Dermis lymphatic vessel endothelial cell (primary cell): ENCODE results near the gene ELOVL2. TPM values are rescaled to one million over a fixed set of nuclear protein-coding genes. Genes with fewer than 3 reads are reported as not detected.

Source experiments
- total RNA-seq: library from RNA; depleted of rRNA; stranded (reverse); fragments of >200 nt; gene quantifications from 2 replicates; pipeline ENCODE4 v1.2.1, GENCODE V29; 2014

The ELOVL2 gene
- total RNA-seq = under 0.01 TPM in 1 of 2 replicates, not detected in the other

DNA sequence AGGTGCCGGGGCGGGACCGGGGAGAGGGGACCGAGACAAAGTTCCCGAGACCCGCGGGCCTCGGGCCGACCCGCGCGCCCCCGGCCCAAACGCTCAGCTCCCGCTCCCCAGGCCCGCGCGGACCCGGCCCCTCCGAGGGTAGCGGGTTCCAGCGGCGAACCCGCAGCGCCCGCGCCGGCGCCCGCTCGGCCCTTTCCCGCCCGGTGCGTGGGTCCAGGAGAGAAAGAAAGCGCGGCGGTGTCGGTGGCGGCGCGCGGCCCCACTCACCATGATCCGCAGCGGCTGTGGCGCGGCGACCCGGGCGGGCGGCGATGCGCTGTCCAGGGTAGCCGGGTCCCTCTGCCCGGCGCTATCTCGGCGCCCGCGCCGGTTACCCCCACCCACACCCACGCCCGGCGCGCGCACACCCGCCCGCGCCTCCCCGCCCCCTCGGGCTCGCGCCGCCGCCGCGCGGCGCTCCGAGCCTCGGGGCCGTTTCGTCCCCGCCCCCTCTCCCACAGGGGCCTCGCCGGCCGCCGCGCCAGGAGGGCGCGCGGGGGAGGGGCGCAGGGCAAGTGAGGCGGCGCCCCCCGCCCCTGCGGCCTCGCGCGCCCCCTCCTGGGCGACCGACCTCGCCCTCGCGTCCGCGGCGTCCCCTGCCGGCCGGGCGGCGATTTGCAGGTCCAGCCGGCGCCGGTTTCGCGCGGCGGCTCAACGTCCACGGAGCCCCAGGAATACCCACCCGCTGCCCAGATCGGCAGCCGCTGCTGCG is at the start of gene ELOVL2:
ELOVL2 (minus strand) TSS at position 345 of the 751 bp plus-strand sequence; CDS start at position 270, 75 bp downstream.

Other genes with a start within 250 kb of the ELOVL2 start
- under 0.01 TPM in 1 of 2 replicates, not detected in the other for gene MAK, start 205.8 kb downstream of the ELOVL2 start, total RNA-seq
- not detected in 2 replicates for gene GCM2, start 162.3 kb downstream of the ELOVL2 start, total RNA-seq
- not detected in 2 replicates for gene SYCP2L, start 157.3 kb downstream of the ELOVL2 start, total RNA-seq
- 10.9 and 13.3 TPM in 2 replicates for gene SMIM13, start 49.5 kb upstream of the ELOVL2 start, total RNA-seq
- not detected in 2 replicates for gene ERVFRD-1, start 67.4 kb upstream of the ELOVL2 start, total RNA-seq
- gene NEDD9, start 188.4 kb upstream of the ELOVL2 start, total RNA-seq = 74.8 and 233 TPM in 2 replicates